Heart left ventricle (tissue), 13 donors: Measurements from ENCODE around the gene NFKB1.

Experiments
- CTCF ChIP-seq, 12 donors: fragments of 200-600 bp; sonication (generic) in 4 of 12; IDR thresholded peaks; one replicate each; pipeline versions ENCODE4 v1.5.0 to v1.8.0; 2018 to 2022; ENCODE audit warnings: antibody characterized with exemption in 12 of 12, mild to moderate bottlenecking in 5 of 12
- POLR2A ChIP-seq, 2 donors: fragments of 450-650 bp; IDR thresholded peaks; one replicate each; pipeline ENCODE4 v1.6.1; 2017; ENCODE audit warnings: antibody characterized with exemption in 2 of 2, mild to moderate bottlenecking in 2 of 2, moderate library complexity in 2 of 2
- donor health status: ischemic (EF 13 %, LVEDD 7.1; RV severe dilation, severe dysfunction).
- donor health status: DM: no; HTN: yes; CAD: no.
- donor health status: DM: no; HTN: no; CAD: no.
- donor health status: ischemic (EF 25% LVEDD 6.9; RV normal size, moderate dysfunction).
- donor health status: ischemic (EF 25% LVEDD 5.7; RV mildly dilated, moderate dysfunction).
- donor health status: ischemic (EF 35%, LVEDD 5.7; RV mildly dilated, moderate dysfunction).
- donor health status: nonischemic (EF 11% LVEDD 7.7; RV severe dilation, severe dysfunction).
- donor health status: DM: yes; HTN: yes; CAD: no.
- donor health status: PGD.
- donor health status: ischemic (EF 29% LVEDD 5.4; RV normal size, mild dysfunction).
- donor health status: nonischemic (EF 23%, LVEDD 6.1; RV moderate dilation, normal function).

GRCh38 chr4:102579794-102580462 lies 78.8 kb downstream of the NFKB1 start:
- TF ChIP-seq CTCF (IDR thresholded peaks at IDR 0.05) (no peak), POLR2A (IDR thresholded peaks at IDR 0.05) (no peak)
